Central memory CD8-positive, alpha-beta T cell (primary cell): ENCODE measurements around the gene MAPK11.

Source experiments
- ATAC-seq: fragments of 150-1000 bp; cut with Tn5 transposase; replicated peaks from 2 replicates; pipeline ENCODE4 v1.10.0; 2022; ENCODE audit warnings: mild to moderate bottlenecking, moderate FRiP score, moderate number of reproducible peaks; ENCODE audit not compliant: poor library complexity, severe bottlenecking; ENCODE audit errors: extremely low read depth
- DNase-seq, 2 donors: peaks; one replicate each; pipeline ENCODE4 v3.0.0; 2021; ENCODE audit warnings: low spot score in 2 of 2
- H3K27ac Mint-ChIP-seq: one replicate; pipeline ENCODE4 v1.8.0; 2022; ENCODE audit warnings: low read depth, mild to moderate bottlenecking, moderate library complexity, mixed read lengths
- H3K27me3 Mint-ChIP-seq: one replicate; pipeline ENCODE4 v1.8.0; 2022; ENCODE audit warnings: mixed read lengths
- H3K36me3 Mint-ChIP-seq: one replicate; pipeline ENCODE4 v1.8.0; 2022; ENCODE audit warnings: mild to moderate bottlenecking, moderate library complexity, mixed read lengths; ENCODE audit not compliant: insufficient read depth
- H3K4me1 Mint-ChIP-seq: one replicate; pipeline ENCODE4 v1.8.0; 2022; ENCODE audit warnings: mixed read lengths
- H3K4me3 Mint-ChIP-seq: one replicate; pipeline ENCODE4 v1.8.0; 2022; ENCODE audit warnings: mild to moderate bottlenecking, moderate library complexity, mixed read lengths
- H3K9me3 Mint-ChIP-seq: one replicate; pipeline ENCODE4 v1.8.0; 2022; ENCODE audit warnings: mixed read lengths

MAPK11 gene

GRCh38 chr22:50248196-50249081 lies 21.7 kb downstream of the MAPK11 start:
- Mint-ChIP-seq H3K36me3 (peaks cover 18% of the 10 kb centered on the region), H3K9me3 (no peaks in the 10 kb centered on the region), H3K4me3 (peak overlapping the region; percentile 72), H3K4me1 (peaks cover 31% of the 10 kb centered on the region), H3K27me3 (no peaks in the 10 kb centered on the region), H3K27ac (peak overlapping the region; percentile 96)
- DNase-seq (no peak), ATAC-seq (no peak)

GRCh38 chr22:50247748-50248147 lies 22.4 kb downstream of the MAPK11 start:
- Mint-ChIP-seq H3K36me3 (peaks cover 18% of the 10 kb centered on the region), H3K4me3 (peak overlapping the region; percentile 72), H3K4me1 (peaks cover 33% of the 10 kb centered on the region), H3K27me3 (no peaks in the 10 kb centered on the region), H3K27ac (peak overlapping the region; percentile 96), H3K9me3 (no peaks in the 10 kb centered on the region)
- peak in 1 of 2 donors; percentile 70 for DNase-seq
- no peak for ATAC-seq

- Mint-ChIP-seq H3K9me3 (no peaks in the 10 kb centered on the region), H3K36me3 (peaks cover 22% of the 10 kb centered on the region), H3K4me1 (peaks cover 37% of the 10 kb centered on the region), H3K4me3 (peak overlapping the region; percentile 88), H3K27ac (peak overlapping the region; percentile 96), H3K27me3 (no peaks in the 10 kb centered on the region)
- DNase-seq: no peak
- ATAC-seq: no peak
Observed at GRCh38 chr22:50246242-50247175, 23.7 kb downstream of the MAPK11 start.

GRCh38 chr22:50245214-50246072 lies 24.7 kb downstream of the MAPK11 start:
- peak overlapping the region; percentile 97 for H3K27ac Mint-ChIP-seq
- DNase-seq (no peak), ATAC-seq (peak; percentile 15)
- no peaks in the 10 kb centered on the region for H3K27me3 Mint-ChIP-seq
- H3K4me3 Mint-ChIP-seq: peak overlapping the region; percentile 88
- H3K36me3 Mint-ChIP-seq: peaks cover 25% of the 10 kb centered on the region
- H3K4me1 Mint-ChIP-seq: peaks cover 44% of the 10 kb centered on the region
- no peaks in the 10 kb centered on the region for H3K9me3 Mint-ChIP-seq

GRCh38 chr22:50244420-50245213 lies 25.6 kb downstream of the MAPK11 start, which contains the start of gene TUBGCP6:
Gene TUBGCP6, minus strand, starts transcription at chr22:50245023. Its CDS starts 564 bp downstream, at chr22:50244459.
- Mint-ChIP-seq H3K4me3 (peak within 1 kb of the TSS; percentile 88), H3K36me3 (peaks cover 24% of the 10 kb centered on the region), H3K4me1 (peaks cover 37% of the 10 kb centered on the region), H3K9me3 (no peaks in the 10 kb centered on the region), H3K27me3 (no peaks in the 10 kb centered on the region), H3K27ac (peak within 1 kb of the TSS; percentile 97)
- ATAC-seq: peak; percentile 79
- DNase-seq: peak; percentile 83 to 85

GRCh38 chr22:50243685-50244419 lies 26.3 kb downstream of the MAPK11 start:
- no peaks in the 10 kb centered on the region for H3K27me3 Mint-ChIP-seq
- ATAC-seq: peak; percentile 57
- peak overlapping the region; percentile 88 for H3K4me3 Mint-ChIP-seq
- H3K4me1 Mint-ChIP-seq: peaks cover 36% of the 10 kb centered on the region
- no peak for DNase-seq
- H3K36me3 Mint-ChIP-seq: peaks cover 29% of the 10 kb centered on the region
- H3K27ac Mint-ChIP-seq: peak overlapping the region; percentile 97
- H3K9me3 Mint-ChIP-seq: no peaks in the 10 kb centered on the region

- Mint-ChIP-seq H3K36me3 (peaks cover 31% of the 10 kb centered on the region), H3K9me3 (no peaks in the 10 kb centered on the region), H3K27ac (peak overlapping the region; percentile 97), H3K4me3 (peak overlapping the region; percentile 88), H3K27me3 (no peaks in the 10 kb centered on the region), H3K4me1 (peaks cover 30% of the 10 kb centered on the region)
- DNase-seq: no peak
- ATAC-seq: no peak
Observed at GRCh38 chr22:50242406-50242949, 27.7 kb downstream of the MAPK11 start.

- H3K36me3 Mint-ChIP-seq: peaks cover 32% of the 10 kb centered on the region
- H3K27me3 Mint-ChIP-seq: no peaks in the 10 kb centered on the region
- ATAC-seq (no peak), DNase-seq (no peak)
- no peak overlapping the region for H3K27ac Mint-ChIP-seq
- H3K4me1 Mint-ChIP-seq: peaks cover 40% of the 10 kb centered on the region
- H3K4me3 Mint-ChIP-seq: no peak overlapping the region
- H3K9me3 Mint-ChIP-seq: no peaks in the 10 kb centered on the region
Observed at GRCh38 chr22:50238755-50239154, 31.4 kb downstream of the MAPK11 start.

GRCh38 chr22:50236731-50237409 lies 33.3 kb downstream of the MAPK11 start:
- H3K4me1 Mint-ChIP-seq: peaks cover 36% of the 10 kb centered on the region
- DNase-seq (no peak), ATAC-seq (no peak)
- H3K4me3 Mint-ChIP-seq: no peak overlapping the region
- no peak overlapping the region for H3K27ac Mint-ChIP-seq
- no peaks in the 10 kb centered on the region for H3K27me3 Mint-ChIP-seq
- peaks cover 42% of the 10 kb centered on the region for H3K36me3 Mint-ChIP-seq
- no peaks in the 10 kb centered on the region for H3K9me3 Mint-ChIP-seq

- no peaks in the 10 kb centered on the region for H3K9me3 Mint-ChIP-seq
- ATAC-seq (no peak), DNase-seq (no peak)
- H3K27me3 Mint-ChIP-seq: no peaks in the 10 kb centered on the region
- no peak overlapping the region for H3K4me3 Mint-ChIP-seq
- no peak overlapping the region for H3K27ac Mint-ChIP-seq
- peaks cover 41% of the 10 kb centered on the region for H3K36me3 Mint-ChIP-seq
- peaks cover 37% of the 10 kb centered on the region for H3K4me1 Mint-ChIP-seq
Observed at GRCh38 chr22:50233223-50233622, 37.0 kb downstream of the MAPK11 start.
